ENCODE data around the gene RMI2. TPM values are rescaled to one million over a fixed set of nuclear protein-coding genes. Genes with fewer than 3 reads are reported as not detected.

RMI2 gene
- total and polyA plus RNA-seq, 9 of the 15 experiments (the other 6 are each of a cell fraction or from before 2014, with no cell fraction given), result 8.0 to 43.4 (median 32.5) TPM

DNA sequence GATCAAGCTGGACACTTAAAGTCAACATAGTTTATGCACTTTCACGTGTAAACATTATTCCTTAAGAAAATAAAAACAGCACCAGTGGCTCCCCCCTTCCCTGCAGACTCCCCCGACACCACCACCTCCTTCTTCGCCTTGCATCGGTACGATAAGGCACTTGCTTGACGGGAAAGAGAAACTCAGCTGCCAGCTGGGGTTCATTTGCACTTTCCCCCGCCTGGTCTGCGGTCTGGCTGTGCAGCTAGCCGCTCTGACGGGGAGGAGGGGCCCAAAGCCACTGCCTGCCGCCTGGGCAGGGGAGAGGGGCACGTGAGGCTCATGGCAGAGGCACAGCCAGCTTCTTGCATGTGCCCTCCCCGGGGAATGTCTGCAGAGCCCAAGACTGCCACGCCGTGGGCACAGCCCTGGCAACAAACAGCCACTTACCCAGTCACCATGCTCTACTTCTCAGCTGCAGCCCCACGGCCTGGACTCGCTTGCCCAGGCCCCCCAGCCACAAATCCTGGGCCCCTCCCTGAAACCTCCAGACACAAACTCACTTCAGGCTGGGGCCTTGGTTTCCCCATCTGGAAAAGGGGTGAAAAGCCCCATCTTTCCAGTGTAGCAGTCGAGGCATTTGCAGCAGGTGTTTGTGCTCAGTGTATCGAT, 47.6 kb upstream of the RMI2 start (continued):
- TF ChIP-seq ZNF79 (CRISPR knock-in tag; IDR thresholded peaks at IDR 0.05; ENCODE audit: low read depth) (no peak), CREM (IDR thresholded peaks at IDR 0.05; ENCODE audit: low read depth) (0 out of 2 replicates have a peak, but pooled peaks have one; percentile 46), ZNF507 (tag; conservative IDR thresholded peaks at IDR 0.05) (no peak), ATF7 (IDR thresholded peaks at IDR 0.05) (0 out of 2 replicates have a peak, but pooled peaks have one; percentile 27), RHOXF2B (CRISPR knock-in tag; conservative IDR thresholded peaks at IDR 0.05) (no peak), SUPT5H (IDR thresholded peaks at IDR 0.05) (no peak), GTF2E2 (tag; IDR thresholded peaks at IDR 0.05) (no peak), ZNF224 (CRISPR knock-in tag; IDR thresholded peaks at IDR 0.05) (no peak), ZNF124 (CRISPR knock-in tag; IDR thresholded peaks at IDR 0.05) (no peak), CBX5 (IDR thresholded peaks at IDR 0.05; ENCODE audit: borderline replicate concordance, low read depth) (0 out of 2 replicates have a peak, but pooled peaks have one; percentile 50), SRSF3 (IDR thresholded peaks at IDR 0.05; ENCODE audit: insufficient read depth, low read length) (no peak), ZNF717 (CRISPR knock-in tag; IDR thresholded peaks at IDR 0.05) (no peak), CAMTA2 (CRISPR knock-in tag; conservative IDR thresholded peaks at IDR 0.05) (no peak), TAF15 (IDR thresholded peaks at IDR 0.05; ENCODE audit: low read depth, low read length) (no peak), ATF1 (CRISPR knock-in tag; IDR thresholded peaks at IDR 0.05) (no peak), ATF1 (tag; IDR thresholded peaks at IDR 0.05) (peak; percentile 29; the same call in 1 of the 2 replicates), DACH1 (IDR thresholded peaks at IDR 0.05; ENCODE audit: partially characterized antibody) (peak; percentile 58), ZNF551 (CRISPR knock-in tag; IDR thresholded peaks at IDR 0.05) (no peak), SMAD3 (CRISPR knock-in tag; conservative IDR thresholded peaks at IDR 0.05) (no peak), PCBP2 (IDR thresholded peaks at IDR 0.05; ENCODE audit: low read depth, low read length, poor library complexity, severe bottlenecking) (no peak), ZNF778 (CRISPR knock-in tag; IDR thresholded peaks at IDR 0.05) (no peak), NFIC (IDR thresholded peaks at IDR 0.05) (peak; percentile 59), NEUROD1 (IDR thresholded peaks at IDR 0.05; ENCODE audit: borderline replicate concordance, low read depth, low read length, partially characterized antibody) (no peak), BDP1 (IDR thresholded peaks at IDR 0.05; ENCODE audit: insufficient read depth, insufficient read length) (no peak), LEF1 (IDR thresholded peaks at IDR 0.05) (peak; percentile 39; the same call in 1 of the 2 replicates), MAZ (CRISPR knock-in tag; conservative IDR thresholded peaks at IDR 0.05 in 1 of 2, IDR thresholded peaks at IDR 0.05 in 1 of 2) (peak; percentile 41 to 78; a peak in 3 of 4 replicates), IRF2 (CRISPR knock-in tag; IDR thresholded peaks at IDR 0.05) (no peak)
- TF ChIP-seq, protein P1, sequence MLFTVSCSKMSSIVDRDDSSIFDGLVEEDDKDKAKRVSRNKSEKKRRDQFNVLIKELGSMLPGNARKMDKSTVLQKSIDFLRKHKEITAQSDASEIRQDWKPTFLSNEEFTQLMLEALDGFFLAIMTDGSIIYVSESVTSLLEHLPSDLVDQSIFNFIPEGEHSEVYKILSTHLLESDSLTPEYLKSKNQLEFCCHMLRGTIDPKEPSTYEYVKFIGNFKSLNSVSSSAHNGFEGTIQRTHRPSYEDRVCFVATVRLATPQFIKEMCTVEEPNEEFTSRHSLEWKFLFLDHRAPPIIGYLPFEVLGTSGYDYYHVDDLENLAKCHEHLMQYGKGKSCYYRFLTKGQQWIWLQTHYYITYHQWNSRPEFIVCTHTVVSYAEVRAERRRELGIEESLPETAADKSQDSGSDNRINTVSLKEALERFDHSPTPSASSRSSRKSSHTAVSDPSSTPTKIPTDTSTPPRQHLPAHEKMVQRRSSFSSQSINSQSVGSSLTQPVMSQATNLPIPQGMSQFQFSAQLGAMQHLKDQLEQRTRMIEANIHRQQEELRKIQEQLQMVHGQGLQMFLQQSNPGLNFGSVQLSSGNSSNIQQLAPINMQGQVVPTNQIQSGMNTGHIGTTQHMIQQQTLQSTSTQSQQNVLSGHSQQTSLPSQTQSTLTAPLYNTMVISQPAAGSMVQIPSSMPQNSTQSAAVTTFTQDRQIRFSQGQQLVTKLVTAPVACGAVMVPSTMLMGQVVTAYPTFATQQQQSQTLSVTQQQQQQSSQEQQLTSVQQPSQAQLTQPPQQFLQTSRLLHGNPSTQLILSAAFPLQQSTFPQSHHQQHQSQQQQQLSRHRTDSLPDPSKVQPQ (CRISPR knock-in tag; IDR thresholded peaks at IDR 0.05; ENCODE audit: borderline replicate concordance), result no peak
- TF ChIP-seq, protein P2, sequence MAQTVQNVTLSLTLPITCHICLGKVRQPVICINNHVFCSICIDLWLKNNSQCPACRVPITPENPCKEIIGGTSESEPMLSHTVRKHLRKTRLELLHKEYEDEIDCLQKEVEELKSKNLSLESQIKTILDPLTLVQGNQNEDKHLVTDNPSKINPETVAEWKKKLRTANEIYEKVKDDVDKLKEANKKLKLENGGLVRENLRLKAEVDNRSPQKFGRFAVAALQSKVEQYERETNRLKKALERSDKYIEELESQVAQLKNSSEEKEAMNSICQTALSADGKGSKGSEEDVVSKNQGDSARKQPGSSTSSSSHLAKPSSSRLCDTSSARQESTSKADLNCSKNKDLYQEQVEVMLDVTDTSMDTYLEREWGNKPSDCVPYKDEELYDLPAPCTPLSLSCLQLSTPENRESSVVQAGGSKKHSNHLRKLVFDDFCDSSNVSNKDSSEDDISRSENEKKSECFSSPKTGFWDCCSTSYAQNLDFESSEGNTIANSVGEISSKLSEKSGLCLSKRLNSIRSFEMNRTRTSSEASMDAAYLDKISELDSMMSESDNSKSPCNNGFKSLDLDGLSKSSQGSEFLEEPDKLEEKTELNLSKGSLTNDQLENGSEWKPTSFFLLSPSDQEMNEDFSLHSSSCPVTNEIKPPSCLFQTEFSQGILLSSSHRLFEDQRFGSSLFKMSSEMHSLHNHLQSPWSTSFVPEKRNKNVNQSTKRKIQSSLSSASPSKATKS (CRISPR knock-in tag; IDR thresholded peaks at IDR 0.05), result no peak
